Type B pancreatic cell (in vitro differentiated cells): ENCODE results near the gene AMOT. TPM values are rescaled to one million over a fixed set of nuclear protein-coding genes. Genes with fewer than 3 reads are reported as not detected.
"Not testable (repeated sequence)": the region's sequence is repeated elsewhere in the genome, so short reads cannot be mapped to it uniquely, and the experiment has no call there.

Experiments
- DNase-seq: peaks from one replicate; pipeline ENCODE4 v3.0.0; 2021; ENCODE audit warnings: mixed read lengths; ENCODE audit not compliant: unreplicated experiment; ENCODE audit errors: extremely low spot score
- H3K27ac Mint-ChIP-seq: 2 replicates; pipeline ENCODE4 v1.8.0; 2021; ENCODE audit warnings: mild to moderate bottlenecking, mixed read lengths
- H3K27me3 Mint-ChIP-seq: 2 replicates; pipeline ENCODE4 v1.8.0; 2021; ENCODE audit warnings: mixed read lengths
- H3K36me3 Mint-ChIP-seq: 2 replicates; pipeline ENCODE4 v1.8.0; 2021; ENCODE audit warnings: mixed read lengths
- H3K4me1 Mint-ChIP-seq: one replicate; pipeline ENCODE4 v1.8.0; 2021; ENCODE audit warnings: mixed read lengths; ENCODE audit not compliant: unreplicated experiment
- H3K4me3 Mint-ChIP-seq: 2 replicates; pipeline ENCODE4 v1.8.0; 2021; ENCODE audit warnings: mild to moderate bottlenecking, mixed read lengths
- H3K9me3 Mint-ChIP-seq: 2 replicates; pipeline ENCODE4 v1.8.0; 2021; ENCODE audit warnings: mixed read lengths
- total RNA-seq: library from RNA; stranded (reverse); gene quantifications from 2 replicates; pipeline ENCODE4 v1.2.1, GENCODE V29; 2021; ENCODE audit warnings: low replicate concordance
- TF ChIP-seq, protein P1 (sequence below): fragments of 200-600 bp; sonication (generic); conservative IDR thresholded peaks from 2 replicates; pipeline ENCODE4 v1.5.0; 2021; ENCODE audit warnings: antibody characterized with exemption, mild to moderate bottlenecking

AMOT gene
- total RNA-seq, 1 donor from 2014 or later, result 235 TPM

GRCh38 chrX:112857478-112857878, 16.8 kb upstream of the AMOT start:
- no peak for DNase-seq
- H3K9me3 Mint-ChIP-seq, result no peaks in the 10 kb centered on the region
- no peak overlapping the region for H3K27ac Mint-ChIP-seq
- peaks cover 20% of the 10 kb centered on the region for H3K4me1 Mint-ChIP-seq
- no peaks in the 10 kb centered on the region for H3K36me3 Mint-ChIP-seq
- H3K4me3 Mint-ChIP-seq, result no peak overlapping the region
- H3K27me3 Mint-ChIP-seq, result no peaks in the 10 kb centered on the region
- TF ChIP-seq, protein P1, sequence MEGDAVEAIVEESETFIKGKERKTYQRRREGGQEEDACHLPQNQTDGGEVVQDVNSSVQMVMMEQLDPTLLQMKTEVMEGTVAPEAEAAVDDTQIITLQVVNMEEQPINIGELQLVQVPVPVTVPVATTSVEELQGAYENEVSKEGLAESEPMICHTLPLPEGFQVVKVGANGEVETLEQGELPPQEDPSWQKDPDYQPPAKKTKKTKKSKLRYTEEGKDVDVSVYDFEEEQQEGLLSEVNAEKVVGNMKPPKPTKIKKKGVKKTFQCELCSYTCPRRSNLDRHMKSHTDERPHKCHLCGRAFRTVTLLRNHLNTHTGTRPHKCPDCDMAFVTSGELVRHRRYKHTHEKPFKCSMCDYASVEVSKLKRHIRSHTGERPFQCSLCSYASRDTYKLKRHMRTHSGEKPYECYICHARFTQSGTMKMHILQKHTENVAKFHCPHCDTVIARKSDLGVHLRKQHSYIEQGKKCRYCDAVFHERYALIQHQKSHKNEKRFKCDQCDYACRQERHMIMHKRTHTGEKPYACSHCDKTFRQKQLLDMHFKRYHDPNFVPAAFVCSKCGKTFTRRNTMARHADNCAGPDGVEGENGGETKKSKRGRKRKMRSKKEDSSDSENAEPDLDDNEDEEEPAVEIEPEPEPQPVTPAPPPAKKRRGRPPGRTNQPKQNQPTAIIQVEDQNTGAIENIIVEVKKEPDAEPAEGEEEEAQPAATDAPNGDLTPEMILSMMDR, result no peak

DNA sequence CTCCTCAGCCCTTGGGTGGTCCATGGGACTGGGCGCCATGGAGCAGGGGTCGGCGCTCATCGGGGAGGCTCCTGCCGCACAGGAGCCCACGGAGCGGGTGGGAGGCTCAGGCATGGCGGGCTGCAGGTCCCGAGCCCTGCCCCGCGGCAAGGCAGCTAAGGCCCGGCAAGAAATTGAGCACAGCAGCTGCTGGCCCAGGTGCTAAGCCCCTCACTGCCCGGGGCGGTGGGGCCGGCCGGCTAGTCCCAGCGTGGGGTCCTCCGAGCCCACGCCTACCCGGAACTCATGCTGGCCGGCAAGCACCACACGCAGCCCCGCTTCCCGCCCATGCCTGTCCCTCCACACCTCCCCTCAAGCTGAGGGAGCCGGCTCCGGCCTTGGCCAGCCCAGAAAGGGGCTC, 14.3 kb upstream of the AMOT start:
- not testable (repeated sequence) for H3K9me3 Mint-ChIP-seq, H3K4me3 Mint-ChIP-seq, DNase-seq, H3K27me3 Mint-ChIP-seq, H3K27ac Mint-ChIP-seq, H3K36me3 Mint-ChIP-seq
- H3K4me1 Mint-ChIP-seq, result peaks cover 38% of the 10 kb centered on the region

DNA sequence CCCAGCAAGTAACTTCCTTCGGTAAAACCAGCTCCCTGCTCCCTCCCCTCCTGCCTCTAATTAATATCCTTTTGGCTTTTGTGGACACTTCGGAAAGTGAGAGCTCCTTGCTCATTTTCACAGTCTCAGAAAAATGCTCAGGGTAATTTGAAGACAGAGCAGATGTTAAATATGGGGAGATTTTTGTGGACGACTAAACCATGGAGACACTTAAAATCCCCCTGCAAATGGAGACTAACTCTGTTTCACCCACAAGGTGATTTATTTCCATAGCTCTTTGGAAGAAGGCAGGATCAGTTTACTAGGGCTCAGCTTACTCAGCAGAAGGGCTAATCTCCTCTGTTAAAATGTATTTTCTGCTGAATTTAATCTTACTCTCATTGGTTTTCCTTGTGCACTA, 12.2 kb upstream of the AMOT start:
- peak overlapping the region; percentile 90 for H3K27ac Mint-ChIP-seq
- H3K36me3 Mint-ChIP-seq, result no peaks in the 10 kb centered on the region
- DNase-seq, result no peak
- no peaks in the 10 kb centered on the region for H3K9me3 Mint-ChIP-seq
- no peaks in the 10 kb centered on the region for H3K27me3 Mint-ChIP-seq
- peak overlapping the region; percentile 77 for H3K4me3 Mint-ChIP-seq
- TF ChIP-seq, protein P1, result no peak
- H3K4me1 Mint-ChIP-seq, result peaks cover 52% of the 10 kb centered on the region

DNA sequence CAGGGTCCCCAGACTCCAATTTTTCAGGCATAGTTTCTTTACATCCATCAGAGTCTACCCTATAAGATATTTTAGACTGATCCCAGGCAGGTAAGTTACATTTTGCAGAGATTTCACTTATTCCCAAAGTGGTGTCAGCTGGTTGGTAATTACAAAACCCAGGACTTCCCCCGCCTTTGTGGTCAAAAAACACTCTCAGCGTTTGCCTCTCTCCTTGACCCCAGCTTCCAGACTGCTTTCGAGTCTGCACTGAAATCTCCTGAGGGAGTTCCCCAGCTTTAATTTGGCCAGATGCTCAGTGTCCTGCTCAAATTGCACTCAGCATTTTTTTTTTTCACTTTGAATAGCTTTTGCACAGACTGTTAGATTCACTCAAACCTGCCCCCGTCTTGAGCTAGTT, 11.2 kb upstream of the AMOT start:
- Mint-ChIP-seq H3K27ac (peak overlapping the region; percentile 90), H3K4me3 (peak overlapping the region; percentile 77), H3K27me3 (no peaks in the 10 kb centered on the region), H3K9me3 (no peaks in the 10 kb centered on the region), H3K36me3 (no peaks in the 10 kb centered on the region), H3K4me1 (peaks cover 54% of the 10 kb centered on the region)
- DNase-seq, result no peak
- TF ChIP-seq, protein P1, result no peak

- peaks cover 59% of the 10 kb centered on the region for H3K4me1 Mint-ChIP-seq
- no peaks in the 10 kb centered on the region for H3K9me3 Mint-ChIP-seq
- peak overlapping the region; percentile 77 for H3K4me3 Mint-ChIP-seq
- H3K36me3 Mint-ChIP-seq, result no peaks in the 10 kb centered on the region
- H3K27me3 Mint-ChIP-seq, result no peaks in the 10 kb centered on the region
- H3K27ac Mint-ChIP-seq, result peak overlapping the region; percentile 90
- DNase-seq, result no peak
- TF ChIP-seq, protein P1, result no peak
Observed at GRCh38 chrX:112851161-112851779, 10.6 kb upstream of the AMOT start.

DNA sequence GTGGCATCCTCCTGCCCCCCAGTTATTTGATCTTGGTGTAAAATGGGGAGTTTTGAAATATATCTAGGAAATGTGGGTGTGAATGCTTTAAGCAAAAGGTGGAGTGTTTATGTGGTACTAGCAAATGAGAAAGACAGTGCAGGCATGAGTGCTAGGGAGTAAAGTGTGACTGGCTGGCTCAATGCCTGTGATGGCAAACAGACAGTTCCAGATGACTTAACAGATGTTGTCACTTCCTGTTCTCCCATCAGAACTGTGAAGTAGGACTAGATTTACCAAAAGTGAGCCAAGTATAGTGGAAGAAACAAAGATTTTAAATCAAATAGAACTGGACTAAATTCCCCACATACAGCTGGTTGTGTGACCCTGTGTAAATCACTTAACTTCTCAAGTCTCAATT, 8.4 kb upstream of the AMOT start:
- Mint-ChIP-seq H3K4me1 (peaks cover 77% of the 10 kb centered on the region), H3K27ac (no peak overlapping the region), H3K27me3 (no peaks in the 10 kb centered on the region), H3K4me3 (no peak overlapping the region), H3K9me3 (no peaks in the 10 kb centered on the region), H3K36me3 (no peaks in the 10 kb centered on the region)
- TF ChIP-seq, protein P1, result no peak
- no peak for DNase-seq
